BLaER1 treated with 17β-estradiol and CSF1 and Interleukin-3, amounts not matched to agents 10 nM and 100 nM (cell line): ENCODE results near the gene KRT13.

Experiments
- H3K27ac ChIP-seq, 11 experiments: shearing (Covaris generic); formaldehyde crosslinking; 2 replicates each; pipeline ENCODE4 v1.8.1; 2022
- H3K27me3 ChIP-seq, 11 experiments: shearing (Covaris generic); formaldehyde crosslinking; 2 replicates each; pipeline ENCODE4 v1.8.1; 2022
- H3K36me3 ChIP-seq, 11 experiments: shearing (Covaris generic); formaldehyde crosslinking; 2 replicates each; pipeline ENCODE4 v1.8.1; 2022
- H3K4me1 ChIP-seq, 10 experiments: shearing (Covaris generic); formaldehyde crosslinking; 2 replicates each; pipeline ENCODE4 v1.8.1; 2022
- H3K4me2 ChIP-seq, 11 experiments: shearing (Covaris generic); formaldehyde crosslinking; 2 replicates each; pipeline ENCODE4 v1.8.1; 2022
- H3K4me3 ChIP-seq, 10 experiments: shearing (Covaris generic); formaldehyde crosslinking; 2 replicates each; pipeline ENCODE4 v1.8.1; 2022
- H3K9ac ChIP-seq, 11 experiments: shearing (Covaris generic); formaldehyde crosslinking; 2 replicates each; pipeline ENCODE4 v1.8.1; 2022
- H3K9me3 ChIP-seq, 11 experiments: shearing (Covaris generic); formaldehyde crosslinking; replicated peaks in 1 of 11; 2 replicates each; pipeline ENCODE4 v1.8.1; 2022
- H4K20me1 ChIP-seq, 11 experiments: shearing (Covaris generic); formaldehyde crosslinking; 2 replicates each; pipeline ENCODE4 v1.8.1; 2022
- Cebpa-rat ChIP-seq, 11 experiments: shearing (Covaris generic); IDR thresholded peaks; 2 replicates each; pipeline ENCODE4 v1.8.1; 2022

The KRT13 gene

DNA sequence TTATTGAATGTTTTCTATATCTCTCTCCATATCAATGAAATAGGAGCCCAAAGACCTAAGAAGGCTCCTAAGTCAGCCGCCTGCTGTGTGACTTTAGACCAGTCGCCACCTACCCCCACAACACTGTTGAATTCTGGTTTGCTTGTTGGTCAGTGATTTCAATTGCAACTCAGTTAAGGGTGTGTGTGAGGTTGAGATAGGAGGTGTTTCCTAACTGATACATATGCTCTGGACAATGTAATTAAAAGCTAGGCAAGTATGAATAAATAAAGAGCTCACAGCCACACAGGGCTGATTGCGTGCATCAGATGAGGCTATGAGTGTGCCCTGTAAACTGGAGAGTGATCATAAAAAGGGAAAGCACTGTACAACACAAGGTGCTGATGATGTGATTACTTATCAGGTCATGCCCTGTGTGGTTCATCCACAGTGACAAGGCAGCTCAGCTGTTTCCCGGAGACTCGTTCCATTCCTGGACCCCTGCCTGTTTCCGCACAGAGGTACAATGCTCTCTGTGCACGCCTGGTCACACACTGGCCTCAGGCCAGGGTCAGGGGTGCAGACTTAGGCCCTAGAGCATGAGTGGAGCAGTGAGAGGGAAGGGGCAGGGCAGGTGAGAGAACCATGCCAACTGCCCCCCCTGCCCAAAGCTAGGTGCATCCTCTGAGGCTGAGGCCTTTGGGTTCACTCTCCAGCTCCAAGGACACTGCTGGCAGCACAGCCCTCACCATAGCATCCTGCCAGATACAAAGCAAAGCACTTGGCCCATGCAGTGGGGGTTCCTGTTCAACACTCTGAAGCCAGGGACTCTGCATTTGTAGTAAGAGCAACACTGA, 21.2 kb downstream of the KRT13 start:
- H3K27me3 ChIP-seq: no peaks in the 10 kb centered on the region
- H3K9ac ChIP-seq: no peak overlapping the region
- TF ChIP-seq Cebpa-rat (IDR thresholded peaks at IDR 0.05): no peak

DNA sequence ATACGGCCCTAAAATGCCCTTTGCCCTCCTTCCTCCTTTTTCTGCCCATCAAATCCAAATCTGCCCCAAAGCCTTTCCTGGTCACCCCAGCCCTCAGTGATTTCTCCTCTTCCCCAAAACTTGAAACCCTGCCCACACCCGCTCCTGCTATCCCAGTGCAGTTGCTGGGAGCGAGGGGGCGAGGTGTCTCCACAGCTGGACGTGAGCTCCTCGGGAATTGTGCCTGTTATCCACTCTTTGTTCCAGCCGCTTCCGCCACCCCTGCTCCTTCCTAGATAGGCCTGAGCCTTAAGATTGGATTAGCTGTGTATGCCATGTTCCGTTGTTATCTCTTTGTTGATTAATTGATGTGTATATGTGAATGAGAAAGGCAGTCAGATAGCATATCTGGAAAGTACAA, 21.9 kb downstream of the KRT13 start:
- H4K20me1 ChIP-seq: no peaks in the 10 kb centered on the region
- no peak for TF ChIP-seq Cebpa-rat (IDR thresholded peaks at IDR 0.05)

More for the DNA sequence above, 21.2 kb downstream of the KRT13 start:
- no peaks in the 10 kb centered on the region for H3K36me3 ChIP-seq
- no peak overlapping the region for H3K27ac ChIP-seq
- H3K4me3 ChIP-seq: no peak overlapping the region
- H3K9me3 ChIP-seq: no peaks in the 10 kb centered on the region
- H3K4me2 ChIP-seq: no peak overlapping the region
- no peaks in the 10 kb centered on the region for H4K20me1 ChIP-seq
- peaks cover 0 to 13% (median 9%) of the 10 kb centered on the region in 10 experiments; a peak in 13 of 20 replicates for H3K4me1 ChIP-seq

DNA sequence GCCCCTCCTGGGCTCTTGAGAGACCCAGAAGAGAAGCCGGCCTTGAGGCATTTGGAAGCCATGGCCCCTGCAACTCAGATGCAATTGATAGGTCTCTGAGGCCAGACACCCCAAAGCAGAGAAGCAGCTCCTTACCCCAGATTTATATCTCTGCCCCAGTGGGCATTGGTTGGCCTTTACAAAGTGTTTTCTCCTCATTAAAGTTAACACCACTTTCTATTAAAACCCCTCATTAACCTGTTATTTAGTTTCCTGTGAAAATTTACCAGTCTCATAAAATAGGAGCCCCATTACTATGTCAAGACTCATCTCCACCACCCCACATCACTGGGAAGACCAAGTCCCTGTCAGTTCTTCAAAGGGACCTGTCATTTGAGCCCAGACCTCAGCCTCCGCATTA, 24.4 kb downstream of the KRT13 start, which contains the start of gene KRT35:
TSS of gene KRT35 (minus strand) at position 116 of the 400 bp plus-strand sequence. CDS start at position 62, 54 bp downstream.
- H3K4me1 ChIP-seq: peaks cover 0 to 13% (median 9%) of the 10 kb centered on the region in 10 experiments; a peak in 13 of 20 replicates
- no peak within 1 kb of the TSS for H3K9ac ChIP-seq
- peak within 1 kb of the TSS in 6 of 11 experiments; percentile 2 to 64 (median 60); a peak in 12 of 22 replicates for H3K4me2 ChIP-seq
- H3K9me3 ChIP-seq: no peaks in the 10 kb centered on the region
- H3K27ac ChIP-seq: no peak within 1 kb of the TSS
- H3K27me3 ChIP-seq: no peaks in the 10 kb centered on the region
- TF ChIP-seq Cebpa-rat (IDR thresholded peaks at IDR 0.05): no peak
- no peaks in the 10 kb centered on the region for H4K20me1 ChIP-seq
- no peaks in the 10 kb centered on the region for H3K36me3 ChIP-seq
- H3K4me3 ChIP-seq: no peak within 1 kb of the TSS

More for the DNA sequence above, 21.9 kb downstream of the KRT13 start:
- no peaks in the 10 kb centered on the region for H3K27me3 ChIP-seq
- no peaks in the 10 kb centered on the region for H3K9me3 ChIP-seq
- H3K9ac ChIP-seq: no peak overlapping the region
- no peak overlapping the region for H3K27ac ChIP-seq
- H3K36me3 ChIP-seq: no peaks in the 10 kb centered on the region
- peaks cover 0 to 13% (median 9%) of the 10 kb centered on the region in 10 experiments; a peak in 13 of 20 replicates for H3K4me1 ChIP-seq
- no peak overlapping the region for H3K4me2 ChIP-seq
- H3K4me3 ChIP-seq: no peak overlapping the region

DNA sequence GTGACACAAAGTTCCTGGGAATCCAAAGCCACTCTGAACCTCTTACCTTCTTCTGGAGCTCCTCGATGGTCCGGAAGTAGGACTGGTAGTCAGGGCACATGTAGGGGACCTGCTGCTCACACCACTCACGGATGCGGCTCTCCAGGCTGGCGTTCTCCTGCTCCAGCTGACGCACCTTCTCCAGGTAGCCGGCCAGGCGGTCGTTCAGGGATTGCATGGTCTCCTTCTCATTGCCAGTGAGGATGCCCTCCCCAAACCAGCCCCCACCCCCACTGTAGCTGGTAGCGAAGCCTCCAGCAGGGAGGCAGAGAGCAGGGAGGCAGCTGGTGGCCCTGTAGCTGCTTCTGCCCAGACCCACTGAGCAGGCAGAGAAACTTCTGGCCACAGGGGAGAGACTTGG, 24.8 kb downstream of the KRT13 start:
- Histone ChIP-seq H3K4me1 (peaks cover 0 to 13% (median 9%) of the 10 kb centered on the region in 10 experiments; a peak in 13 of 20 replicates), H3K27me3 (no peaks in the 10 kb centered on the region)
- no peak for TF ChIP-seq Cebpa-rat (IDR thresholded peaks at IDR 0.05)

DNA sequence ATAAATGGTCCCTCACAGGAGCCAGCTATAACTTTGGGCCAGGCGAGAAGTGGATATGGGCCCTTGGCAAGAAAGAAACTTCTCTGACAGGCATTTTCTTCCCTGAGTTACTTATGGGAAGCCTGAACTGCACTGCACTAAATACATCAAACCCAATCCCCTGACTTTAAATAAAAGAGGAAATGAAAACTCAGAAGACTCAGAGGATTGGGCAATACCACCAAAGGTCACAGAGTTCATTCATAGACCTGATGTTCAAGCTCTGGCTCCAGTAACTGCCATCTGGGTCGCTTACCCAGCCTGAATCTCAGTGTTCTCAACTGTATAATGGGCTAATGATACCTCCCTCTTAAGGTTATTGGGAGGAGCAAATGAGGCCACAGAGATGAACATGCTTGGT, 25.3 kb downstream of the KRT13 start:
- Histone ChIP-seq H3K4me1 (peaks cover 0 to 13% (median 9%) of the 10 kb centered on the region in 10 experiments; a peak in 13 of 20 replicates), H3K36me3 (no peaks in the 10 kb centered on the region), H3K9me3 (no peaks in the 10 kb centered on the region), H3K27ac (no peak overlapping the region), H3K4me2 (peak overlapping the region in 6 of 11 experiments; percentile 2 to 64 (median 60); a peak in 12 of 22 replicates), H3K9ac (no peak overlapping the region), H3K4me3 (no peak overlapping the region), H3K27me3 (no peaks in the 10 kb centered on the region), H4K20me1 (no peaks in the 10 kb centered on the region)
- no peak for TF ChIP-seq Cebpa-rat (IDR thresholded peaks at IDR 0.05)

More for the DNA sequence above, 24.8 kb downstream of the KRT13 start:
- Histone ChIP-seq H3K9me3 (no peaks in the 10 kb centered on the region), H3K27ac (no peak overlapping the region), H3K36me3 (no peaks in the 10 kb centered on the region), H4K20me1 (no peaks in the 10 kb centered on the region), H3K4me3 (no peak overlapping the region), H3K4me2 (peak overlapping the region in 6 of 11 experiments; percentile 2 to 64 (median 60); a peak in 6 of 22 replicates), H3K9ac (no peak overlapping the region)

DNA sequence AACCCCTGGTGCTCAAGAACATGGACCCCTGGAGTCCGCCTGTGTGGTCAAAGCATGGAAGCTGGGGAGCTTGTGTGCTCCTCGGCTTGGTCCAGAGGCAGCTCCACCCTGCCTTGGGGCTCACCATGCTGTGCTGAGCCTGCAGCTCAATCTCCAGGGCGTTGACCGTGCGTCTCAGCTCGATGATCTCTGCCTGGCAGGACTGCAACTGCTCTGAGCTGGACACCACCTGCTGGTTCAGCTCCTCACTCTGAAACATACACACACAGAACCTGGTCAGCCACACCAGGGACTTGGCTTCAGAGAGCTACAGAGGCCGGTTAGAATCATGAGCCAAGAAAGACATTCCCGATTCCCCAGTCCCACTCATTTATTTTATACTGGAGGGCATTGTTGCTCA, 27.2 kb downstream of the KRT13 start:
- Histone ChIP-seq H3K9me3 (no peaks in the 10 kb centered on the region), H3K4me2 (no peak overlapping the region), H4K20me1 (no peaks in the 10 kb centered on the region), H3K27me3 (no peaks in the 10 kb centered on the region), H3K36me3 (no peaks in the 10 kb centered on the region), H3K9ac (no peak overlapping the region), H3K4me3 (no peak overlapping the region), H3K27ac (no peak overlapping the region), H3K4me1 (peaks cover 0 to 13% (median 9%) of the 10 kb centered on the region in 10 experiments; a peak in 13 of 20 replicates)
- TF ChIP-seq Cebpa-rat (IDR thresholded peaks at IDR 0.05): no peak

DNA sequence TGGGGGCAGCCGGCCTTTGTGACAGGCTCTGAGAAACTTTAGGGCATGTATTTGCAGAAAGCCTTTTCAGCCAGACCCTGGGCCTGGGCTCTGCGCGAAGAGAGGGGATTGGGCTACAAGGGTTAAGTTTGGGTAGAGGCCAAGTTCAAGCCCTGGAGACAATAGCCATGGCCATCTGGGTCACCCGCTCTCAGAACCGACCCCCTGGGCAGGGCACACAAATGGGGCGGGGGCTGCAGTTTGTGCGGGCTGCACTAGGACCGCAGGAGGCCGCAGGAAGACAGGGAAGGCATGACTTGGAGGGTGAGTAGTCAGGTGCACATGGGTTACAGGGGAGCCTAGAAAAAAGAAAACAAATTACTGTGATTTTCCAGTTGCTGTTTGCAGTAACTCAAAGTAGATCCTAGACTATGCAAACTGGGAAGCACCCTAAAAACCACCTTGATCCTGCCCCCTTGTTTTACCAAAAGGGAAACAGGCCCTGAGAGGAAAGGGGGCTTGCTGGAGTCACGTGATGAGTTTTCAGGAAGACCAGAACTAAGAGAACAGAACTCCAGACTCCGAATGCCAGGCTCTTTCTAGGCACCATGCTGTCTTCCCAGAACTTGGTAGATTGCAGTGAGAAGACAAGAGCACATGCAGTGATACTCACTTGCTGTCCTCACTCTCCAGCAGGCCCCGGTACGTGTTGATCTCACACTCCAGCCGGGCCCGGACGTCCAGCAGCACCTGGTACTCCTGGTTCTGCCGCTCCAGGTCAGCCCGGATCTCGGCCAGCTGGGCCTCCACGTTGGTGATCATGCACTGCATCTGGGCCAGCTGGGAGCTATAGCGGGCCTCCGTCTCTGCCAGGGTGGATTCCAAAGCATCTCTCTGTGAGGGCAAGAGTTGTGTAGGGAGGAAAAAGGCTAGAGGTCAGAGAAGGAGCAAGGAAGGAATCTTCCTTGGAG, 28.3 kb downstream of the KRT13 start:
- Histone ChIP-seq H3K4me2 (no peak overlapping the region), H3K9me3 (peaks cover 1 to 10% (median 2%) of the 10 kb centered on the region in 11 experiments), H3K4me1 (peaks cover 0 to 13% (median 9%) of the 10 kb centered on the region in 10 experiments; a peak in 13 of 20 replicates), H4K20me1 (no peaks in the 10 kb centered on the region), H3K4me3 (no peak overlapping the region), H3K27me3 (no peaks in the 10 kb centered on the region), H3K27ac (no peak overlapping the region), H3K9ac (no peak overlapping the region), H3K36me3 (no peaks in the 10 kb centered on the region)
- TF ChIP-seq Cebpa-rat (IDR thresholded peaks at IDR 0.05): no peak

DNA sequence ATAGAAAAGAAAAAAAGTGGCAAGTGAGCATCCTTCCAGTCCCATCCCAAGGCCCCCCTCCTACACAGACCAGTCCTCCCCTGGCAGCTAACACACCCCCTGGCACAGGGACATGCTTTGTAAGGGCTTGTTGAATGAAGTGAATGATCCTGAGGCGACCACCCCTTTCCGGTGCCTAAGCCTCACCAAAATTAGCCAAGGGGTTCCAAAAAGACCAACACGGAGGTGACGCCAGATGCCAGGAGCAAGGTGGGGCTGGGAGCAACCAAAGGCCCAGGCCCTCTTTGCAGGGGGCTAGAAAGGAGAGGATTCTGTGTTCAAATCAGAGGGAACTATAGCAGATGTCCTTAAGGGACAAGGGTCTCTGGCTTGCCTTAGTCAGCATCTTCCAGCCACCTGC, 30.0 kb downstream of the KRT13 start:
- Histone ChIP-seq H3K4me1 (peaks cover 0 to 11% (median 8%) of the 10 kb centered on the region in 10 experiments; a peak in 13 of 20 replicates), H3K36me3 (no peaks in the 10 kb centered on the region), H3K9ac (no peak overlapping the region), H4K20me1 (no peaks in the 10 kb centered on the region), H3K4me2 (no peak overlapping the region), H3K27ac (no peak overlapping the region), H3K27me3 (no peaks in the 10 kb centered on the region), H3K9me3 (peaks cover 9 to 21% (median 14%) of the 10 kb centered on the region in 11 experiments), H3K4me3 (no peak overlapping the region)
- TF ChIP-seq Cebpa-rat (IDR thresholded peaks at IDR 0.05): no peak

DNA sequence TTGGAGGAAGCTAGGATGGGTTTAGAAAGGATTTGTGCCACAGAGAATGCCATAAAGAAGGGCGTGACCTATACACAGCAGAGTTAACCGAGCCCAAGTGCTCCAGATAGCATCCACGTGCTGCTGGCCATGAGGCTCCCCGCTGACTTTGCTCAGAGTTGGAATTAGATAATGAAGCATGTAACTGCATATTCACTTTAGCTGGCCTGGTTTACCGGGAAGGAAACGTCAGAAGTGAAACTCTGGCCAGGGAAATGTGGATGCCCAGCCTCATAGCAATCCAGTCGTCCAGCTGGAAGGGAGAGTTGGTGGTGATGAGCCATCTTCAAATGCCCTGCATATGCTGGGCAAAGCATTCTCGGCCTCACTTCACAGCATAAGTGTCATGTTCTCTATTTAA, 30.5 kb downstream of the KRT13 start:
- Histone ChIP-seq H3K4me2 (no peak overlapping the region), H3K27me3 (no peaks in the 10 kb centered on the region), H3K27ac (no peak overlapping the region), H3K4me1 (peaks cover 0 to 6% (median 4%) of the 10 kb centered on the region in 10 experiments; a peak in 13 of 20 replicates), H3K4me3 (no peak overlapping the region), H4K20me1 (no peaks in the 10 kb centered on the region), H3K9ac (no peak overlapping the region), H3K36me3 (no peaks in the 10 kb centered on the region), H3K9me3 (peaks cover 9 to 21% (median 14%) of the 10 kb centered on the region in 11 experiments)
- no peak for TF ChIP-seq Cebpa-rat (IDR thresholded peaks at IDR 0.05)
